Measurements from ENCODE around the gene CARD14.
A peak's percentile ranks its signal among the peaks of the same experiment; 100 is the strongest.

CARD14 gene

DNA sequence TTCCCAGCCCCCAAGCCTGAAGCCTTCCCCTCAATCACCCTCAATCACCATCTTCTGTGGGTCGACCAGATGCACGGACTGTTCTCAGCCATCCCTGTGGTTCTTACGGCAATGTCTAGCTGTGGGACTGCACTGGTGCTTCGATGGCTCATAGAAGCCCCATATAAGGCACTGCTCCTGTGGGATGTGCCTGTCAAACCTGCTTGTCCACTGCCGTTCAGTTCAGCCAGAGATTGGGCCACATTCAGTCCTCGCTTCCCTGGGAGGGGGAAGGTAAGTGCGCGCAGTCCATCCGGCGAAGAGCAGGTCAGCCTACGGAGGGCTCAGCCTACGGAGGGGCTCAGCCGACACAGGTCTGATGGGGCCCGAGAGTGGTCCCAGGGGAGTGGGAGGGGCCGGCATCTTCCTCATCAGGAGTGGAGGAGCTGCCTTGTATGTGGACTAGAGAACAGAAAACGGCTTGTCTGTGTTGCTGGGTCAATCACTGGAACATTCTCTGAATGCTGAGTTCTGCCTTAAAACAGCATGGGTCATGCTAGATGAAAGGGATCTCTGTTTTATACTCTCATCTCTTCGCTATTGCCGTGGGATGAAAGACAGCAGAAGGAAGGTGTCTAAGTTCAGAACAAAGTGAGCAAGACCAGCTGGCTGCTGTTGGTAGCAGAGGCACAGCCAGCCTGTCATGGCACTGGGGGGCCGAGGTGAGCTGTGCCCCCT lies at the start of gene CARD14:
Gene CARD14 (plus strand): TSS at position 247 of the 717 bp plus-strand sequence. CDS start 11,409 bp downstream, outside the sequence.
- no peak for DNase-seq (ENCODE audit: low read depth in 3 of 3)

DNA sequence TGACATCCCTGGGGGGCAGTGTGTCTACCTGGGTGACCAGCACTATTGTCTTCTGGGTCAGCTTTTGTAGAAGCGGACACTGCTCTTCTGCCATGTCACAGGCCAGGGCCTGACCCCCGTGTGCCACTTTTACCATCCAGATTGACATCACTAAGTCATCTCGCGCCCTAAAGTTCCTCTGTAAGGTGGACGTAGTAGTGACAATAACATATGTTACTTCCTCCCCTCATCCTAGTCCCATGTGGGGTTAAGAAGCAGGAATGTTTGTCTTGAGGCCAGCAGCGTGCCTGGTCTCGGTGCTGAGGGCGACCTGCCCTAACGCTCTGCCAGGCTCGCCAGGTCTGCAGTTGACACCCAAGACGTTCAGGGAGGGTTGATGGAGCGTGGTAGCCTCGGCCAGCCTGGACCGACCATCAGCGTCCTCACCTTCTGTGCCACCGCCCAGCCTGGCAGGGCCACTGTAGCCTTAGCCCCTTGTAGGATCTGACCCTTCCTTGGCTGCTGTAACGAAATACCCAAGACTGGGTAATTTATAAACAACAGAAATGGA lies 47.7 kb upstream of the CARD14 start:
- DNase-seq (ENCODE audit: low read depth in 3 of 3), result no peak

DNA sequence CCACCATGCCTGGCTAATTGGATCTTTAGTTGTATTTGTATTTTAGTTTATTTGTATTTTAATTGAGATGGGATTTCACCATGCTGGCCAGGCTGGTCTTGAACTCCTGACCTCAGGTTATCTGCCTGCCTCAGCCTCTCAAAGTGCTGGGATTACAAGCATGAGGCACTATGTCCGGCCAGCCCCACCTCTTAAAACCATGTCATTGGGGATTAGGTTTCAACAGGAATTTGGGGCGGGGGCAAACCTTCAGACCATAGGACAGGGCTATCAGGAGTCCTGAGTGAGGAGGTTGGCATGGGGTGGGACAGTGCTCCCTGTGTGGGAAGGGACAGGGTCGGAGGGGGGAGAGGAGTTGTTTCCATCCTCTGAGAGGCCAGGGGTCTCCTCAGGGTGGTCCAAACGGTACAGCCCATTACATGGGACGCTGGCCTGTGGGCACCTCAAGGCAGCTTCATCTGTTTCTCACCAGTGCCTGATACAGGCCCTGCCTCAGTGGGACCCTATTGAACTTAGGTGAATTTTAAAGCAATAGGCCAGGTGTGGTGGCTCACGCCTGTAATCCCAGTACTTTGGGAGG lies 46.8 kb upstream of the CARD14 start:
- no peak for DNase-seq (ENCODE audit: low read depth in 3 of 3)

GRCh38 chr17:80123791-80124190 lies 46.0 kb upstream of the CARD14 start:
- no peak for DNase-seq (ENCODE audit: low read depth in 3 of 3)

GRCh38 chr17:80124351-80124981 lies 45.4 kb upstream of the CARD14 start:
- DNase-seq (ENCODE audit: low read depth in 3 of 3), result no peak

- DNase-seq (ENCODE audit: low read depth in 3 of 3), result no peak
Observed at GRCh38 chr17:80125656-80126448, 44.0 kb upstream of the CARD14 start.

GRCh38 chr17:80126449-80126715 lies 43.4 kb upstream of the CARD14 start:
- DNase-seq (ENCODE audit: low read depth in 3 of 3), result no peak

DNA sequence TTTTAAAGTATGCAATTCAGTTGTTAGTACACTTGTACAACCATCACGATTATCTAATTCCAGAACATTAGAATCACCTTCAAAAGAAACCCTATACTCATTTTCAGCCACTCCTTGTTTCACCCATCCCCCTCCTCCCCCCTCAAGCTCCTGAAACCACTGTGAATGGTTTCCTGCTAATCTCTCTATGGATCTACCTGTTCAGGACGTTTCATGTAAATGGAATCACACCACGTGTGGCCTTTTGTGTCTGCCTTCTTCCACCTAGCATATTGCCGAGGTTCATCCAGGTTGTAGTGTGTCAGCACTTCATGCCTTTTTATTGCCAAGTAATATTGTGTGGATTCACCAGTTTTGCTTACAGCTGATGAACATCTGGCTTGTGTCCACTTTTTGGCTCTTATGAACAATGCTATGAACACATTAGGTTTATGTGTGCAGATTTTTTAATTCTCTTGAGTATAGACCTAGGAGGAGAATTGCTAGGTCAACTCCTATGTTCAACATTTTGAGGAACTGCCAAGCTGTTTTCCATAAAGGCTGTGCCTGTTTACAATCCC lies 40.7 kb upstream of the CARD14 start:
- DNase-seq (ENCODE audit: low read depth in 3 of 3), result no peak

GRCh38 chr17:80130992-80131391 lies 38.8 kb upstream of the CARD14 start:
- DNase-seq (ENCODE audit: low read depth in 3 of 3), result no peak

- no peak for DNase-seq (ENCODE audit: low read depth in 3 of 3)
Observed at GRCh38 chr17:80132906-80133625, 36.8 kb upstream of the CARD14 start.

GRCh38 chr17:80133626-80133970 lies 36.2 kb upstream of the CARD14 start:
- no peak for DNase-seq (ENCODE audit: low read depth in 3 of 3)

DNA sequence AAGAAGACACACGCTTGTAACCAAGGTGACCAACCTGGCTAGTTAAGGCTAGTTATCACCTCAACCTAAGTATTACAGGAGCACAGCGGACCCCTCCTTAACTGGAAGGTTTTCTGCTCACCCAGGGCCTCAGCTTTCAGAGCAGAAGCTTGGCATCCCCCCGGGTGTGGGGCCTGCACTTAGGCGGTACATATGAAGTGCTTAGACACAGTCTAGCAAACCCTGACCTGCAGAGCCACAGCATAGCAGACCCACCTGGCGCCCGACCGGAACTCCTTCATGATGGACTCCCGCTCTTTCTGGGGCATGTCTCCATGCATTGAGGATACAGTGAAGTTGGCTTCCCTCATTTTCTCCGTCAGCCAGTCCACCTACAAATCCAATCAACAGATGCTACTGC lies 32.7 kb upstream of the CARD14 start:
- no peak for DNase-seq (ENCODE audit: low read depth in 3 of 3)

GRCh38 chr17:80138856-80139426 lies 30.9 kb upstream of the CARD14 start:
- DNase-seq (ENCODE audit: low read depth in 3 of 3), result no peak

DNA sequence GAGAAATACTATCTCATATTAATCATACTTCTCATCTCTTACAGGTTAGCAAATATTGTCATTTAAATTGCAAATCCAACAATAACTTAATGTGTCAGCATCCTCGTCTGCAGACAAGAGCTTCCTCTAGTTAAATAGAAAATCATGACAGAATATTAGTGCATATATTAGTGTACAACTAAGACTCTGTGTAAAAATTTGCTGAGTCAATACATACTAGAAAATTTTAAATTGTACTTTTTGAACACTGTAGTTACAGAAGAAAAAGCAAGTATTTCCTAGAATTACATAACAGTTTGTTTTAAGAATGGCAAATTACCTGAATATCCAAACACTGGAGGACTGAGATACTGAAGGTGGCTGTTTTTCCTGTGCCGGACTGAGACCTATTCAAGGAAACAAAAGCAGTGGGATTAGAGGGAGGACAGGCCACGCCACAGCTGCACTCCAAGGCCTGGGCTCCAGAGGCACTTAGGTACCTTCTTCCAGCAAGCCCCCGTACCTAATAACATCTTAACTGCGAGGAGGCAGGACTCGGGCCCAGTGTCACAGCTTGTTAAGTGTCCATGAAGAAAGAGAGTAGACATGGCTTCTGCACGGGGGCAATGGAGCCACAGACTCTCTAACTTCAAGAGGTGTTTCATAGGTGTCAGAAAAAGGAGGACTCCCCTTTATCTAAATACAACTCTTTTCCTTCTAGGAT lies 28.2 kb upstream of the CARD14 start:
- no peak for DNase-seq (ENCODE audit: low read depth in 3 of 3)

DNA sequence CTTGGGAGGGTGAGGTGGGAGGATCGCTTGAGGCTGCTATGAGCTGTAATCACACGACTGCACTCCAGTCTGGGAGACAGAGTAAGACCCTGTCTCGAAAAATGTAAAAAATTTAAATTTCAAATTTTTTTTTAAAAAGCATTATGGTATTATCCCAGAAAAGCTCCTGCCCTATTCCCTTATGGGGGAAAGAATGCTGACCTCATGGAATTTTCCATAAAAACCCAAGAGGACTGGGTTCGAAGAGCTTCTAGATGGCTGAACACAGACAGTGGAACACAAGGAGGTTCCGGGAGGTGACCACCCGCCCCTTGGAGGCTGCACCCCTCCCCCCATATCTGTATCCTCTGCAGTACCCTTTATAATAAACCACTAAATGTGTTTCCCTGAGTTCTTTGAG lies 26.9 kb upstream of the CARD14 start:
- no peak for DNase-seq (ENCODE audit: low read depth in 3 of 3)

- no peak for DNase-seq (ENCODE audit: low read depth in 3 of 3)
Observed at GRCh38 chr17:80145076-80146075, 24.5 kb upstream of the CARD14 start.

DNA sequence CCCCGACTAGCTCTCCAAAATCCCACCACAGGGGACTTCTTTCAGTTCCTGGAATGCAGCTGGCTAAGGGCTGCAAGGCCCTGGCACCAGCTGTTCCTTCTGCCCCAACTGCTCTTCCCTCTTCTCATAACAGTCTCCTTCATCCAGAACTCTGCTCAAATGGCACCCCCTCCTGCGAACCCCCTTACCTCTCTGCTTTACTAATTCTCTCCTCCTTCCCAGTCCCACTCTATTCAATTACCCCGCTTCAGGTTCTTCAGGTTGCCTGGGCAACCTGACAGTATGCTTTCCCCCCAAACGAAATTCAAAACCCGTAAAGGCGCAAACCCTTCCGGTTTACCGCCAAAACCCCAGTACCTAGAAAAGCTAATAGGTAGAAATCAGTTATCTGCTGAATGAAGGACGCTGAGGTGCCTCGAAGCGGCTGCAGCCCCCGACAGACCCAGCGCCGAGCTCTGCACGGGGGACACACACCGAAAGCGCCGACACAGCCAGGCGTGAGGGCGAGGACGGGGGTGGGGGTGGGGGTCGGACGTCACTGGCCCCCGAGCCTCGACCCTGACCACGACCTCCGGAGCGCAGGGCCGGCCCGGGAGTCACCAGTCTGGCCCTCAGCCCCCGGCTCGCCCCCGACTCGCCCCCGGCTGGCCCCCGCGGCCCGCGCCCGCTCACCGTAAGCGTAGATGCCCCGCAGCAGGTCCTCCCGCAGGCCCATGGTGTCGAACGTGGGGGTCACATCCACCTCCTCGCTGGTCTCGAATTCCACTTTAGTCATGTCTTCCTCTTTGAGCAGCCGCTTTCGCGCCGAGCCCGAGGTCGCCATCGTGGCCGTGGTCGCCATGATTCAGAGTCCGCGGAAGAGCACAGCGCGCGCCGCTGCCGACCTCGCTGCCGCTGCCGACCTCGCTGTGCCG lies 23.5 kb upstream of the CARD14 start:
- DNase-seq (ENCODE audit: low read depth in 3 of 3), result peak in 2 of 3 experiments; percentile 9

Data from stimulated activated CD4-positive, alpha-beta T cell treated with anti-CD3 and anti-CD28 coated beads, TNF-alpha, amount 100 ng/mL, for 4 hours (primary cell).